Fibroblast of peridontal ligament (primary cell): ENCODE measurements around the gene GRID1.
"Not testable (repeated sequence)": the region's sequence is repeated elsewhere in the genome, so short reads cannot be mapped to it uniquely, and the experiment has no call there.

Experiments
- DNase-seq: peaks from one replicate; pipeline ENCODE4 v3.0.0-alpha.2; 2010; ENCODE audit errors: extremely low read depth

The GRID1 gene

DNA sequence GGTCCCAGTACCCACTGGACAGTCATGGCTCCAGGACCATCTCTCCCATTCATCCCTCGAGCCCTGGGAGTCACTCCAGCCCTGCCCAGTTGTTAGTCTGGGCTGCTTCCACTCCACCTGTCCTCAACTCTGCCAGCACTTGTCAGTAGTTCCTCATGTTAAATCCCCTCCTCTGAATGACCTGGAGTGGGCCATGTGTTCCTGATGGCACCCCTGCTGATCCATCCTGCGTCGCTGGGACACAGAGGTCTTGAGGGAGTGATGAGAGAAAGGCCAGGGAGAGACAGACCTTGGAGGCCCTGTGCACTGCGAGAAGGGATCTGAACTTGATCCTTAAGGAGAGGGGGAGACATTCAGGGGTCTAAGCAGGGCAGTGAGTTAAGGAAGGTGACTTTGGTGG is 174.9 kb downstream of the GRID1 start:
- no peak for DNase-seq

DNA sequence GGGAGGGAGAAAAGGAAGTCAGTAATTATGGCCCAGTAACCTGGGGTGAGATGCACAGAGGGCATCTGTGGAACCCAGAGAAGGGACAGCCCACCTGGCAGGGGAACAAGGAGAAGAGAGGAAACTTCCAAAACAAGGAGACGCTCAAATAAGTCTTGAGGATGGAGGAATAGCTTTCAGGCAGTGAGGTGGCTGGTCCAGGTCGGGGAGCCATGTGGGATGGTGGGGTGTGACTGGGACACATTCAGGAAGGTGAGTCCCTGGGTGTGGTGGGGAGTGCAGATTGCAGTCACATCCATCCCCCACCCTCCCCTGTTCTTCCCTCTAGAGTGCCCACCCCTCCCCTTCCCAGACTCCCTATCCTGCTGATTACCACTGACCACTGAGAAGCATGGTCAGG is 175.4 kb downstream of the GRID1 start:
- no peak for DNase-seq

DNA sequence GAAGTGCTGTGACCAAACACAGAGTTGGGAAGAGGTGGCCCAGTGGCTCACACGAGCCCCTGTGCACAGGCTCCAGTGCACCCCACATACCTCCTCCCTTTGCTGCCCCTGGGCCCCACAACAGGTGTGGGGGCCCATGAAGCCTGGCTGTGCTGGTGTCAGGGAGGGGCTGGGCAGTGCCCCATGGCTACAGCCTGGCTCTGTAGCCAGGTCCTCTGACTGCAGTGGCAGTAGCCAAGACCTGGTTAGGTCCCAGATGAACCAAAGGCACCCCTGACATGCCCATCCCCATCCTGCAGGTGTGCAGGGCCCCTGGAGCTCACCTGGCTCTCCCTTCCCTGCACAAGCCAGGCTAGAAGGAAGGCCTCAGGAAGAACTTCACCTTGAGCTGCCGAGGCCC is 176.3 kb downstream of the GRID1 start:
- no peak for DNase-seq

DNA sequence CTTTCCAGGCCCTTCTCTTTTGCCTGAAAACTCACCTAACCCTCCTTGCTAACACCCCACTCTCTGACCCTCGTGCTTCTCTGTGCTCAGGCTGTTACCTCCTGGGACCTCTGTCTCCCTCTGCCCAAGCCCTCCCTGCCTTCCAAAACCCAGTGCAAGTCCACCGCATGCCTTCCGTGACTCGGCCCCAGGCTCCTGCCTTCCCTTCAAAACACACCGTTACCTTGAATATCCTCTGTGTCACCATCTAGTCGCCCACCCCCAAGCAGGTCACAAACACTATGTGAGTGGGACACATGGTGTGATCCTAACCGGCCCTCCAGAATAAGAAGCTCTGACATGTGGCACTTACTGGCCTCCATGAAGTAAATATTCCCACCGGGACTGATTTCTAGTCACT is 176.7 kb downstream of the GRID1 start:
- DNase-seq = no peak

DNA sequence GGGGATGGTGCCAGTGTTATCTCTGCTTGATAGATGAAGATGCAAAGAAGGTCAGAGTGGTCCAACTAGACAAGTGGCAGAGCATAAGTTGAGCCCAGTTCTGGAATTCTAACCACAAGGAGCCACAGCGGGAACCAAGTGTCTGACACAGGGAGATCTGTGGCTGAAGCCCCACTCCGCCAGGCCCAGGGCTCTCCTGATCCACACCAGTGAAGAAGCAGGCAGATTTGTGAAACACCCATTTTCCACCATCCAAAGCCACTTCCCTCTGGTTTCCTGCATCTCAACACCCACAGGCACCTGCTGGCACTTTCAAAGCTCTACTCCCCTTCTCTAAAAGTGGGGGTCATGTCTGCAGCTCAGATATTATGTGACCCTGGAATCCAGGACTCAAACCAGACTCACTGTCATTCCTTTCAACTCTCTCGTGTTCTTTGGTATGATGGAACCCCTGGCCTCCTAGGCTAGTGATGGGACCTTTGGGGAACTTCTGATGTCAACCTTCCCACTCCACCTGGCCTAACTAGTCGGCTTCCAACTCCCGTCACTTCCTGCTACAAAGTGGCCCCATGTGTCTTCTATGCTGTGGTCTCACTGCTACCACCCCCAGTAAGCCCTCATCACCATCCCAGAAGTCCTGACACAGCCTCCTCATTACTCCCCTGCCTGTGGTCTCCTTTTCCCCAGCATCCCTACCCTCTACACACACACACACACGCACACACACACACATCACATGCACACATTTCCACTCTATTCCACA is 177.6 kb downstream of the GRID1 start:
- no peak for DNase-seq

DNA sequence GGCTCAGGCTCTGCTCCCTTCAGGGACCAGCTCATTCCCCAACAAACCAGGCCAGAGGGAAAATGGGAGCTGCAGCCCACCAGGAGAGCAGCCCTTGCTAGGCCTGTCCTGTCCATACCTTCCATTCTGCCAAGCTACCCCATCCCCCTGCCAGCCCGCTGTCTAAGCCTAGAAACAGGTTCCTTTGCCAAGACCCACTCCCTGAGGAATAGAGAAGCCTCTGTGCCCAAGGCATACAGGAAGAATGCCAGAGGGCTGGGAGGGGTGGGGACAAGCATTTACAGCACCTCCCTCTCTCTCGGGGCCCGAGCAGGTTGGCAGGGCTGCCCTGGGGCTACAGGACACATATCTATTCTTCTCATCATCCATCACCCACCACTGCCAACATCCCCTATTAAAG is 178.3 kb downstream of the GRID1 start:
- no peak for DNase-seq

DNA sequence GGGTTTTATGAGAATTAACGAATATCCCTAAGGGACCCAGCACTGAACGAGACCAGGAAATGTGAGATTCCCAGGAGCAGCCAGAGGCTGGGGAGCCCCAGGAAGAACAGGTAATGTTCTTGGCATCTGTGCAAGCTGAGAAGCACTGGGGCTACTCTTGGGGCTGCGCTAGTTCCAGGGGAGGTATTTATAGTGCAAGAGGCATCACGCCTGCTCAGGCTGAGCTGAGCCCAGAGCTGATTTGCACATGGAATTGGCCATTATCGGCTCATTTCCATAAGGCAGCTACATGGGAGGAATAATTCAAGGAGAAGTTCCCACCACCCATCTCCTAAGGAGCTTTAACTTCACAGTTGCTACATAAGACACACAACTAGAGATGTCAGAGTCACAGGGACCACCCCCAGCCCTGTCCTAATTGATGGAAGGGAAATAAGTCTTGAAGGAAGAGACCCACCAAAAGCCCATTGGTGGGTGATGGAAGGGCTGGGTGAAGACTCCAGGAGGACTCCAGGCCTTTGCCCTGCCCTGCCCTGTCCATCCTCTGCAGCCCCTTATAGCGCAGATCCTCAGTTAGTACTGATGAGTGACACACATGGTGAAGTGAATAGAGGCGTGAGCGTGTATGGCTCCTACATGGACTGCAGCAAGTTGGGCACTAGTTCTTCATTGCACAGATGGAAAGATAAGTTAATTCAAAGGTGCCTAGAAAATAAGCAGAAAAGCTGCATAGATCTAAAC is 178.9 kb downstream of the GRID1 start:
- no peak for DNase-seq

DNA sequence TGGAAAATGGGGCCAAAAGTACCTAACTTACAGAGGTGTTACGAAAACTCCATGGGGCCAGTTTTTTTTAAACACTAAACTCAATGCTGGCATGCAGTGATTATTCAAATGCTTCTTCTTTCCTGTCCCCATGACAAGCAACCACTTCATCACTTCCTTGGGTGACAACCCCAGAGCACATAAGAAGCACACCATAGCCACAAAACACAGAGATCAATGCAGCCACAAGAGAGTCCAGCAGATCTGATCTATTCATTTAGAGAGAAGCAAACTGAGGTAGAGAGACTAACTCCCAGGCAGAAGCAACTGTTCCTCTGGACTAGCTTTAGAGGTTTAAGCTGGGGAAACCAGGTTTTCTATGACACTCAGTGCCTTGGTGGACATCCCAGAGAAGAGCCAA is 180.0 kb downstream of the GRID1 start:
- DNase-seq = no peak

DNA sequence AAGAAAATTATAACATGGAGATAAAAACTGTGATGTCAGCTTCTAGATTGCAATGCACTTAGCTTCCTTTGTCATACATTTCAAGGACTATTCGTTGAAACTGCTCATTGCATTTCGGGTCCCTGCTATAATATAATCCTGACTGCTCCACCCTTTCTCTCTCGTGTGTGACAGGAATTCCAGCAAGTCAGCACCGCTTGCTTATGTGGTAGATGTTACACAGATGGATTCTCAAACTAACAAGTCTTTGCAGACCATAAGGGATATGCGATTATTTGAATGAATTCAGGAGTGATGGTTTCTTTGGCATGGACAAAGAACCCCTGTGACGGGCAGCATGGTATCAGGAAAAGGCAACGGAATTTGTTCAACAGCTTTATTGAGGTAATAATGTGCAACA is 184.0 kb downstream of the GRID1 start:
- DNase-seq = no peak

DNA sequence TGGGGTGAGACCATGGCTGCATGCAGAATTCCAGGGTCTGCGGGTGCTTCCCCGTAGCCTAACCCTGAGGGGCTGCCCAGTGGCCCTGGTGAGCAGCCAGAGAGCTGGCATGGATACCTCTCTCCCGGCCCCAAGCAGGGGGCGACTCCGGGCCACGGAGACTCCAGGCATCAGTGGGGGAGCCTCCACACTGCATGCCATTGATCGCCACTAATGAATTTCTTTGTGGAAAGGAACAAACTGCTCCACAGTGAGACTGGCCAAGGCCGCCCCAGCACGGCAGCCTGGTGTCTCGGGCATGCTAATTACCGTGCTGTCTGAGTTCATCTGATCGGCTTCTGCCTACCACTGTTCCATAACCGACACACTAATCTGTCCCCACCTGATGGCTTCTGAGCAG is 184.4 kb downstream of the GRID1 start:
- DNase-seq = no peak

DNA sequence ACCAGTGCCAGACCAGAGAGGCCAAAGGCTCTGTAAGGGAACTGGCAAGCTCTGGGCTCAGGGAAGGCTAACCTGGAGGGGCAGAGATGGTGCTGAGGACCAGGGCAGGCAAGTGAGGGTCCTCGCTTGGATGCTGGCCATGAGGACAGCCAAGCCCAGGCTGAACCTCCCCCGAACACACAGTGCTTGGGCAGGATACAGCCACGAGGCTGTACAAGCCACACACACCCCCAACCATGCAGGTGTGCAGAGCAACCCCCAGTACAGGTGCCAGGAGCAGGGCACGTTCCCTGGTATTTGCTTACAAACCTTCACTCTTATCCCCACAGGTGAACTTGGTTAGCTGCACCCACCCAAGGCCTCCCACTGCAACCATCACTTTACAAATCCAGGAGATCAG is 185.7 kb downstream of the GRID1 start:
- no peak for DNase-seq

DNA sequence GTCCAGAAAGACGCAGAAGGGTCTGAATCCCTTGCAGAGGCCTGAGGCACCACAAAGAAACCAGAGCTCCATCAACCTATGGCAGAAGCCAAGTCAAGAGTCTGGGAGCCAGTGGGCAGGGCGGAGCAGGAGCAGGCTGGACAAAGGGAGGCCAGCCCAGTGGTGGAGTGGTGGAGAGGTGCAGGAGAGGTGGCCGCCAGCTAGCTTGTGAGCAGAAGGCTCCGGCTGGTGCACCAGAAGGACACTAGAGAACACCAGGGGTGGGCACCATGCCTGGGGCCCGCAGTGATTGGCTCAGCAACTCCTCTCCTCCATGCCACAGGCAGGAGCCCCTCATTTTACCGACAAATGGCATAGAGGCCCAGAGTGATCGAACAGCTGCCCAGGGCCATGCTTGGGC is 186.6 kb downstream of the GRID1 start:
- no peak for DNase-seq

DNA sequence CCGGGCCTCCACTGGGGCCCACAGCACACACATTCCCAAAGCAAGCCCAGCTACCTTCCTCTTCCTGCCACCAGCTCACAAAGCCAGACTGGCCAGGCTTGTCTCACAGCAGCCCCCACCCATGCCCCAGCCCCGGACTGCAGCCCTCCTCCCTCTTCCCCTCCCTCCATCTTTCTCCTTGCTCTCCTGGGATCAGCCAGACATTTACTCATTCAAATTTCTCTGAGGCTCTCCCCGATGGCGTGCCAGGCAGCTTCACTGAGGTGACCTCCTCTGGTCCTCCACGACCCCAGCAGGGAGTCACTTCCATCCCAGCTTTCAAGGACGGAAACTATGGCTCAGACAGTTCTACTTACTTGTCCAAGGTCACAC is 187.5 kb downstream of the GRID1 start:
- no peak for DNase-seq

DNA sequence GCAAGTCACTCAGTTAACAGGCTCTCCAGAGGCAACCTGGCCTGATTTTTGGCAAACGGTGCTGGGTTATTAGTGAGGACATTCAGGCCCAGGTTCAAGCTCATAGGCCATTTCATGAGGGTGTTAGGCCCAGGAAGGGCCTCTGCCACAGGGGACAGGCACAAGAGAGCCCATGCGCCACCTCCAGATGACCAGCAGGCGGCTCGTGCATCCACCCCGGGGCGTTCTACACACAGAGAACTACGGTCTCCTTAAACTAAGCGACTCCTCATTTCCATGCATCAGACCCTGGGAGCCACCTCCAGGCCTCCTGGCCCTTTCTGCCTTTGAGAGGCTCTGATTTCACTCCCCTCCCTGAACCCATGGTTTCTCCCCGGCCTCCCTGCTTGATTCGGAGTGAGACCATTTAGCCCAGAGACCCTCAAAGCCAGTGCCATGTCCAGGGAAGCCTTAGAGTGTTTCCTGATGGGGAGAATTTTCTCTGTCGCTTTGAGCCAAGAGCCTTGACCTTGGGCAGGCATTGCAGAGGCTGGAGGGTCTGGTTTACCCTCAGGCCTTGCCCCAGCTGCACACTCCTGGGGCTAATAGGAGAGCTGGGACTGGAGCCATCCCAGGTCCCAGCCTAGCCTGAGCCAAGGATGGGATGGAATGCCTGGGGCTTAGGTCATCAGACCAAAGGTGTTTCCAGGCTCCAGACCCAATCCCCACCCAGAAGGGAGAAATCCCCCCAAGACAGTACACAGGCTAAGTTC is 188.0 kb downstream of the GRID1 start:
- no peak for DNase-seq

DNA sequence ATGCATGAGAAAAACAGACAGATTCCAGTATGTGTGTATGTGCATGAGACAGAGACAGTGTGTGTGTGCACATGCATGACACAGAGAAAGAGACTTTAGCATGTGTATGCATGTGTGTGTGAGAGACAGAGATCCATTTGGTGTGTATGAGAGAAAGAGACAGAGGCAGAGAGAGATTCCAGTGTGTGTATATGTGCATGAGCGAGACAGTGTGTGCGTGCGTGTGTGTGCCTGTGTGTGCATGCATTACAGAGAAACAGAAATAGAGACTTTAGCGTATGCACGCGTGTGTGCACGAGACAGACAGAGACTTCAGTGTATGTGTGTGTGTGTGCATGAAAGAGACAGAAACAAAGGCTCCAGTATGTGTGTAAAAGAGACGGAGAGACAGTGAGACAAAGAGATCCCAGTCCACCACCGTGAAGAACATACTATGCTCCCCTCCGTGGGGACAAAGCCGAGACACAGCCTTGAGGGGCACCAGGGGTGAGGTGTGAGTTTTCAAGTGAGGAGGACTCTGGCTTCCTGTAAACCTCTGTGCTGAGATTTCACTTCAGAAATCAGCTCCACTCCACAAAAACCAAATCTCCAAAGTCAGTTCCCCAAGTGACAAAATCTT is 188.9 kb downstream of the GRID1 start:
- DNase-seq = no peak

DNA sequence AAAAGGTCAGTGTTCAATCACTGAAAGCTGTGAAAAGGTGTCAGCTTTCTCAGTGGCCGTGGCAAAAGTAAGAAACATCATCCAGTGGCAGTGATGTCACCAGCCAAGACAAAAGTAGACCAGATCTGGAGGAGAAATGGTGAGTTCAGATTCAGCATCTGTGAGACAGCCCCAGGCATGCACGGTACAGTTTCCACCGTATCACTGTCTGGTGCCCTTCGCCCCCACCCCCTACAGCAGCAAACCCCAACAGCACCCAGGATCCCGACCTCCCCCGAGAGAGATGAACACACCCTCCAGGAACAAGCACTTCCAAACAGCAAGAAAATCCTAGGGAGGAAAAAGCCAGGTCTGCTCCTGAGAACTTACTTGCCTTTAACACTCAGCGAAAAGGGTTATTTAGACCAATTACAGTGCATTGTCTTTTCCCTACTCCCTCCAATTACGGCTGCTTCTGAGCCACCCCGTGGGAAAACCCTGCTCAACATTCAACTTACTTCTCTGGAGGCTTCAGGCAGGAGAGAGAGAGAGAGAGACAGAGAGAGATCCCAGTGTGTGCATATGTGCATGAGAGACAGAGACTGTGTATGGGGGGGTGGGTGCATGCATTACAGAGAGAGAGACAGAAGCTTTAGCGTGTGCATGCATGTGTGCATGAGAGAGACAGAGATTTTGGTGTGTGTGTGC is 189.6 kb downstream of the GRID1 start:
- no peak for DNase-seq

DNA sequence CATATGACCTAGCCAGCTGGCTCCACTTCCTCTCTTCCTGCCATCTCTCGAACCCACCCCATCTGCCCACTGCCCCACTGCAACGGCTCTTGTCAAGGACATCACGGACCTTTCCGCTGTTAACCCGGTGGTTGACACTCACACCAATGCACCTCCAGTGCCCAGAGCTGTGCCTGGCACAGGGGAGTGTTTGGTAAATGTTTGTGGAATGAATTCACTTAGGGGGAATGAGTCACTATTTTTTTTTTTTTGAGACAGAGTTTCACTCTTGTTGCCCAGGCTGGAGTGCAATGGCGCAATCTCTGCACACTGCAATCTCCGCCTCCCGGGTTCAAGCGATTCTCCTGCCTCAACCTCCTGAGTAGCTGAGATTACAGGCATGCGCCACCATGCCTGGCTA is 191.1 kb downstream of the GRID1 start:
- not testable (repeated sequence) for DNase-seq

DNA sequence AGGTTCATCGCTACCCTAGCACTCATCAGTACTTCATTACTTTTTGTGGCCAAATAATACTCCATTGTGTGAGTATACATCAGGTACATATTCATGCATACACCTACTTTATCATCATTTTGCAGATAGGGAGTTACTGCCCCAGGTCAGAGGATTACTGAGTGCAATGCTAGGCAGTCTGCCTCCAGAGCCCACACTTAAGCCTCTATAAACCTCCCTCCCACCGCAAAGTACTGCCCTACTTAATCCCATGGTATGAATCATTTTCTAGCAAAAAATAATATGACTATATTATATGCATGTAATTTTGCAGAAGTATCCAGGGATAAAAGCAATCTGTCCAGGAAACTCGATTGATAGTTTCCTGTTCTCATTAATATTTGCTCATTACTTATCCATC is 194.3 kb downstream of the GRID1 start:
- DNase-seq = no peak

DNA sequence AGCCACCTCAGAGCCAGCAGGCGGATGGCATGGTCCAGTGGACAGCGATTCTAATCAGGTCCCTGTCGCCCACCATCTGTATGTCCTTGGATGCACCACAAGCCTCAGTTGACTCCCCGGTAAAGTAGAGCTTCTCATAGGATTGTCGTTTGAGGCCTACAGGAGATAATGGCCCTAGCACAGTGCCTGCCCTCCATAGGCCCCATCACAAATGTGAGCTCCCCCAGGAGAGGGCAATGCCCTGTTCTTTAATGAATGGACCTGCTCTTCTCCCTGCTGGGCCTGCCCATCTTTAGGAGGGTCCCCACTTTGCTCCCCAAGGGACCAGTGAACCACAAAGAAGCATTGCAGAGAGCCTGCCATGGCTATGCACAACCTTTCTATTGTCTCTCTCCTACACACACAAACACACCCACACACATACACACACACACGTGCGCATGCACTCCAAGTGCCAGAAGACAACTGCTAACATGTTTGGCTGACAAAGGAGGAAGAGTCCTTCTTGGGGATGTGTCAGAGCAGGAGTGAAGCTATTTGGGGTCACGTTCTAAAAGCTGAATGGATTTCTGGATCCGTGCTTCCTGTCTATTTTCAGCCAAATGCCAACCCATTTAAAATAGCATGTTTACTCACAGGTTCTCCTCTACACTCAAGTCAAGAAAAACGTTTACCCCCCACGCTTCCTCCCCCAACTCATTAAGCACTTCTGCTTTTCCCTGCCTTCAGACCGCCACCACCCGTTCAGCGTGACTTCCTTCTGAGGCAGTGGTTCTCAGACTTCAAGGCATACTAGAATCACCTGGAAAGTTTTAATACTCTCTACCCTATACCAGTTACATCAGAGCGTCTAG is 196.1 kb downstream of the GRID1 start:
- no peak for DNase-seq

DNA sequence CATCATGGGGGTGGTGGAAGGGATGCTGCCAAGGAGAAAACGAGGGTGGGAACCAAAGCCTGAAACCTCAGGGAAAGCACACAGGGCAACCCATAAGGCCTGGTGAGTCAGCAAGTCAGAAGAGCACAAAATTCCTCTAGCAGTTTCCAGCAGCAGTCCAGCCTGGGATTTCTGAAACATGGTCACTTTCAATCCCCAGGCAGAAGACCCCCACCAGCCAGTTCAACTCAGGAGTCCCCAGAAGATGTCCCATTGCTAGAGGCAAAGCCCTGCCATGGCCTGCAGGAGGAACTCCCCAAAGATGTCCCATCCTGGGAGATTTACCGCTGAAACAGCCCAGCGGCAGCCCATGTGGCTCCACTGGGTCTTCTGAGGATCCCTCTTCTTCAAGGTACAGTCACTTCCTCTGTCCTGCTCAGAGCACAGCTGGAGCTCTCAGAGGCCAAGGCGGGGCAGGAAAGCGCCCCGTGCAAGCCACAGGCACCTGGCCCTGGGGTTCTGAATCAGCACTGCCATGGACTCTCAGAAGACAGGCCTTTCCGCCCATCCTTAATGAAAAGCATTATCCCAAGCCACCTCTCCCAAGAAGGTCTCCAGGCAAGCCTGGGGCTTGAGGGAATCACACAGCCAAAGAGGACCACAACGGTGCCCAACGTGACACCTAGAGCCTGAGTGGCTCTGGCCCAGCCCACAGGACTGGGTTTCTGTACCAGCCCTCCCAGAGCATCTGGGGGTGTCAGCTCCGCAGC is 196.9 kb downstream of the GRID1 start:
- DNase-seq = no peak
